Measurements from ENCODE around the gene LRRFIP1.

LRRFIP1 gene

GRCh38 chr2:237623428-237624403, 3.7 kb upstream of the LRRFIP1 start:
- no peak for DNase-seq

GRCh38 chr2:237624565-237624964, 2.8 kb upstream of the LRRFIP1 start:
- DNase-seq: no peak

- DNase-seq: no peak
These were observed 2.1 kb upstream of the LRRFIP1 start for GRCh38 chr2:237625216-237625705.

- DNase-seq: no peak
These were observed 1.6 kb upstream of the LRRFIP1 start for GRCh38 chr2:237625777-237626176.

GRCh38 chr2:237626813-237627440, 460 bp upstream of the LRRFIP1 start:
- no peak for DNase-seq

GRCh38 chr2:237628247-237629187, 1.1 kb downstream of the LRRFIP1 start:
- no peak for DNase-seq

GRCh38 chr2:237629188-237629534, 1.8 kb downstream of the LRRFIP1 start:
- DNase-seq: no peak

- no peak for DNase-seq
These were observed 2.4 kb downstream of the LRRFIP1 start for GRCh38 chr2:237629739-237630138.

- no peak for DNase-seq
These were observed 3.0 kb downstream of the LRRFIP1 start for GRCh38 chr2:237630216-237631000.

GRCh38 chr2:237631007-237631785, 3.8 kb downstream of the LRRFIP1 start:
- DNase-seq: no peak

GRCh38 chr2:237631801-237632585, 4.6 kb downstream of the LRRFIP1 start:
- DNase-seq: no peak

- no peak for DNase-seq
These were observed 5.7 kb downstream of the LRRFIP1 start for GRCh38 chr2:237633061-237633561.

- DNase-seq: no peak
These were observed 9.2 kb downstream of the LRRFIP1 start for GRCh38 chr2:237636578-237636977.

GRCh38 chr2:237637429-237638135, 10.2 kb downstream of the LRRFIP1 start:
- DNase-seq: no peak

GRCh38 chr2:237638176-237638575, 10.8 kb downstream of the LRRFIP1 start:
- no peak for DNase-seq

- DNase-seq: no peak
These were observed 11.9 kb downstream of the LRRFIP1 start for GRCh38 chr2:237639052-237639835.

GRCh38 chr2:237639836-237640220, 12.4 kb downstream of the LRRFIP1 start:
- DNase-seq: no peak

GRCh38 chr2:237640493-237640998, 13.2 kb downstream of the LRRFIP1 start:
- DNase-seq: no peak

Data from NCI-H2107 (cell line).